Subcutaneous adipose tissue (tissue), 4 donors: ENCODE results near the gene SLC40A1. TPM values are rescaled to one million over a fixed set of nuclear protein-coding genes. Genes with fewer than 3 reads are reported as not detected.

ENCODE experiments used
- CTCF ChIP-seq: fragments of 450-650 bp; IDR thresholded peaks from one replicate; pipeline ENCODE4 v1.5.1; 2016; ENCODE audit warnings: low read depth, mild to moderate bottlenecking, control low read depth, antibody characterized with exemption, moderate library complexity
- total RNA-seq, 4 donors: library from RNA; depleted of rRNA; stranded (reverse); fragments of >200 nt; gene quantifications; one replicate each; pipeline ENCODE4 v1.1.0, GENCODE V29; 2016

Gene SLC40A1
- total RNA-seq, 4 donors from 2014 or later = 54.6 to 78.4 (median 58.2) TPM

GRCh38 chr2:189595417-189595816 is 14.8 kb upstream of the SLC40A1 start:
- TF ChIP-seq CTCF = no peak

- no peak for TF ChIP-seq CTCF
Observed at GRCh38 chr2:189594305-189594704, 13.7 kb upstream of the SLC40A1 start.

- TF ChIP-seq CTCF = no peak
Observed at GRCh38 chr2:189593115-189593514, 12.5 kb upstream of the SLC40A1 start.

- no peak for TF ChIP-seq CTCF
Observed at GRCh38 chr2:189592353-189592984, 11.9 kb upstream of the SLC40A1 start.

- no peak for TF ChIP-seq CTCF
Observed at GRCh38 chr2:189587780-189588179, 7.2 kb upstream of the SLC40A1 start.

DNA sequence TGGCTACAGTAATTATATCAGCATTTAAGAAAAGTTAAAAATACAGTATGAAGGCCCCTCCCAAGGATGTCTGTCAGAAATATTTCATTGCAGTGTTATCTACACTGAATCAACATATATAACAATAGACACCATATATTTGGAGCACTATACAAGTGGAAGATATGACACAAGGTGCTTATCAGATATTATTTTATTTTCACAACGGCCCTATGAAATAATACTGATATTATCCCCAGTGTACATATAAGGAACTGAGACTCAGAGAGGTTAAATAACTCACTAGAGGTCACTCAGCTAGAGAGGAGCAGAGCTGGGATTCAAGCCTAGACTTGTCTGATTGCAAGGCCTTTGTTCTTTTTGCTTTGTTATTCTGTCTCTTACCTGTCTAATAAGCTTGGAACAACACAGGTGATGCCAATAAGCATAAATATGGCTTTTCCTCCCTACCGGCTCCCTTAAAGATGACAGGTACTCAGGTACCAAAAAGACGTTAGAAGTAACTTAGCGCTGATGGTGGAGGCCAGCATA is 4.7 kb upstream of the SLC40A1 start:
- no peak for TF ChIP-seq CTCF

DNA sequence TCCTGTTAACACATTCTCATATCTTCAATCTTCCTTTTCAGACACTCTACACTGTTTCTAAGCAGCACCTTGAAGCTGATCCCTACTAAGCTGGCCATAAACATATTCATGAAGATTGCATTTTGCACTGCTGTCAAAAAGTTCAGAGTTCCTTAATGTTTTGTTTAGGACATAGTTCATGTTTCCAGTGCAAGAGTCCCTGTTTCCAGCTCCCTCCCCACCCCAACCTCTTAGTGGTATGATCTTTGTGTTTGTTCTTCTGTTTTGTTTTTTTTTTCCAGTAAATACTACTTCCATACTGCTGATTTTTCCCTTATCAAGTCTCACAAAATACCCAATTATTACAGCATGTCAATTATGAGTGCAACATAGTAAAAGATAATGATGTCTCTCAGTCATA is 4.1 kb upstream of the SLC40A1 start:
- no peak for TF ChIP-seq CTCF
